ENCODE data around the gene CDKN2AIP. TPM values are rescaled to one million over a fixed set of nuclear protein-coding genes. Genes with fewer than 3 reads are reported as not detected.

Gene CDKN2AIP
- polyA plus RNA-seq, 1 of the 3 experiments (the other 2 are of a cell fraction): 8.3 TPM

DNA sequence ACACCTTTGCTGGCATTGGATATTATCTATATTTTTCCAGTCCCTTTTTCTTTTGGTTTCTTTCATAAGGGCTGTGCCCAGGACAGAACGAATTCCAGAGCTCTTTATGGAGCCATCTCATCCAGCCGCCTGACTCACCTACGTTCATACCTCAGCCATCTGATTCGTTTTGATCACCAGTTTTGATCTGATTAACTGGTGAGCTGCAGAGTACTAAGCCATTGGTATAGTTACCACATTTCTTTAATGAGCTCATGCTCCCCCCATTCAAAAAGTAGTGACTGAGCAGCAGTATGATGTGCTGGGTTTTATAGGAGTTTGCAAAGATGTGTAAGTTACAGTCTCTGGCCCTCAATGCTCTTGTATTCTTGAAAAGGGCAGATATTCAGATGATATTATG lies 43.0 kb upstream of the CDKN2AIP start:
- Histone ChIP-seq H3K4me2 (no peak overlapping the region), H3K9ac (no peak overlapping the region), H3K9me3 (no peaks in the 10 kb centered on the region), H3K4me3 (ENCODE audit: low read depth in 2 of 2, low read length in 1 of 2) (no peak overlapping the region), H3K9me2 (no peaks in the 10 kb centered on the region), H2AFZ (ENCODE audit: low read depth) (no peak overlapping the region), H3K4me1 (ENCODE audit: control insufficient read depth in 1 of 2, insufficient read depth in 2 of 2, low read depth in 1 of 2, low read length in 1 of 2) (peaks cover 5 to 13% of the 10 kb centered on the region in 2 experiments; a peak in 2 of 4 replicates), H3K27me3 (ENCODE audit: insufficient read depth) (no peaks in the 10 kb centered on the region), H4K20me1 (ENCODE audit: insufficient read depth) (no peaks in the 10 kb centered on the region), H3K27ac (ENCODE audit: low read depth in 2 of 2, low read length in 1 of 2) (no peak overlapping the region), H3K79me2 (ENCODE audit: insufficient read depth) (no peaks in the 10 kb centered on the region), H3K36me3 (replicated peaks in 1 of 2; ENCODE audit: control insufficient read depth in 1 of 2, insufficient read depth in 2 of 2, low read length in 1 of 2) (no peaks in the 10 kb centered on the region), H3F3A (replicated peaks; ENCODE audit: insufficient read depth) (no peaks in the 10 kb centered on the region)
- POLR2A ChIA-PET: no interaction called here
- CTCF ChIA-PET: interaction anchor here (1.0 kb wide), 1 partner anchor 15 kb away, joined by 4 read pairs; no protein-coding TSS in a partner anchor
- no peak for DNase-seq
- WGBS (ENCODE audit: low lambda C conversion rate): 59% methylated on average over 4 of the region's 4 CpGs
- TF ChIP-seq MXI1 (IDR thresholded peaks at IDR 0.05; ENCODE audit: low read depth, low read length) (no peak), GABPA (IDR thresholded peaks at IDR 0.05; ENCODE audit: low read depth) (no peak), SIN3A (IDR thresholded peaks at IDR 0.05; ENCODE audit: borderline replicate concordance, low read depth, low read length) (no peak), GATA2 (CRISPR knock-in tag; IDR thresholded peaks at IDR 0.05) (no peak), EP300 (IDR thresholded peaks at IDR 0.05; ENCODE audit: borderline replicate concordance in 1 of 2, low read depth in 1 of 2, low read length in 1 of 2) (no peak), TCF12 (IDR thresholded peaks at IDR 0.05) (no peak), ELF1 (IDR thresholded peaks at IDR 0.05) (no peak), YY1 (IDR thresholded peaks at IDR 0.05; ENCODE audit: low read depth) (no peak), FOSL2 (IDR thresholded peaks at IDR 0.05; ENCODE audit: borderline replicate concordance, low read depth) (no peak), FOXJ3 (CRISPR knock-in tag; IDR thresholded peaks at IDR 0.05) (no peak)
- TF ChIP-seq, protein P1, sequence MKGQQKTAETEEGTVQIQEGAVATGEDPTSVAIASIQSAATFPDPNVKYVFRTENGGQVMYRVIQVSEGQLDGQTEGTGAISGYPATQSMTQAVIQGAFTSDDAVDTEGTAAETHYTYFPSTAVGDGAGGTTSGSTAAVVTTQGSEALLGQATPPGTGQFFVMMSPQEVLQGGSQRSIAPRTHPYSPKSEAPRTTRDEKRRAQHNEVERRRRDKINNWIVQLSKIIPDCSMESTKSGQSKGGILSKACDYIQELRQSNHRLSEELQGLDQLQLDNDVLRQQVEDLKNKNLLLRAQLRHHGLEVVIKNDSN (IDR thresholded peaks at IDR 0.05; ENCODE audit: borderline replicate concordance, low read depth): no peak
- TF ChIP-seq, protein P2, sequence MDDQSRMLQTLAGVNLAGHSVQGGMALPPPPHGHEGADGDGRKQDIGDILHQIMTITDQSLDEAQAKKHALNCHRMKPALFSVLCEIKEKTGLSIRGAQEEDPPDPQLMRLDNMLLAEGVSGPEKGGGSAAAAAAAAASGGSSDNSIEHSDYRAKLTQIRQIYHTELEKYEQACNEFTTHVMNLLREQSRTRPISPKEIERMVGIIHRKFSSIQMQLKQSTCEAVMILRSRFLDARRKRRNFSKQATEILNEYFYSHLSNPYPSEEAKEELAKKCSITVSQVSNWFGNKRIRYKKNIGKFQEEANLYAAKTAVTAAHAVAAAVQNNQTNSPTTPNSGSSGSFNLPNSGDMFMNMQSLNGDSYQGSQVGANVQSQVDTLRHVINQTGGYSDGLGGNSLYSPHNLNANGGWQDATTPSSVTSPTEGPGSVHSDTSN (IDR thresholded peaks at IDR 0.05): no peak
- TF ChIP-seq, protein P3, sequence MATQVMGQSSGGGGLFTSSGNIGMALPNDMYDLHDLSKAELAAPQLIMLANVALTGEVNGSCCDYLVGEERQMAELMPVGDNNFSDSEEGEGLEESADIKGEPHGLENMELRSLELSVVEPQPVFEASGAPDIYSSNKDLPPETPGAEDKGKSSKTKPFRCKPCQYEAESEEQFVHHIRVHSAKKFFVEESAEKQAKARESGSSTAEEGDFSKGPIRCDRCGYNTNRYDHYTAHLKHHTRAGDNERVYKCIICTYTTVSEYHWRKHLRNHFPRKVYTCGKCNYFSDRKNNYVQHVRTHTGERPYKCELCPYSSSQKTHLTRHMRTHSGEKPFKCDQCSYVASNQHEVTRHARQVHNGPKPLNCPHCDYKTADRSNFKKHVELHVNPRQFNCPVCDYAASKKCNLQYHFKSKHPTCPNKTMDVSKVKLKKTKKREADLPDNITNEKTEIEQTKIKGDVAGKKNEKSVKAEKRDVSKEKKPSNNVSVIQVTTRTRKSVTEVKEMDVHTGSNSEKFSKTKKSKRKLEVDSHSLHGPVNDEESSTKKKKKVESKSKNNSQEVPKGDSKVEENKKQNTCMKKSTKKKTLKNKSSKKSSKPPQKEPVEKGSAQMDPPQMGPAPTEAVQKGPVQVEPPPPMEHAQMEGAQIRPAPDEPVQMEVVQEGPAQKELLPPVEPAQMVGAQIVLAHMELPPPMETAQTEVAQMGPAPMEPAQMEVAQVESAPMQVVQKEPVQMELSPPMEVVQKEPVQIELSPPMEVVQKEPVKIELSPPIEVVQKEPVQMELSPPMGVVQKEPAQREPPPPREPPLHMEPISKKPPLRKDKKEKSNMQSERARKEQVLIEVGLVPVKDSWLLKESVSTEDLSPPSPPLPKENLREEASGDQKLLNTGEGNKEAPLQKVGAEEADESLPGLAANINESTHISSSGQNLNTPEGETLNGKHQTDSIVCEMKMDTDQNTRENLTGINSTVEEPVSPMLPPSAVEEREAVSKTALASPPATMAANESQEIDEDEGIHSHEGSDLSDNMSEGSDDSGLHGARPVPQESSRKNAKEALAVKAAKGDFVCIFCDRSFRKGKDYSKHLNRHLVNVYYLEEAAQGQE (IDR thresholded peaks at IDR 0.05; ENCODE audit: low read depth, low read length): no peak
- TF ChIP-seq, protein P4, sequence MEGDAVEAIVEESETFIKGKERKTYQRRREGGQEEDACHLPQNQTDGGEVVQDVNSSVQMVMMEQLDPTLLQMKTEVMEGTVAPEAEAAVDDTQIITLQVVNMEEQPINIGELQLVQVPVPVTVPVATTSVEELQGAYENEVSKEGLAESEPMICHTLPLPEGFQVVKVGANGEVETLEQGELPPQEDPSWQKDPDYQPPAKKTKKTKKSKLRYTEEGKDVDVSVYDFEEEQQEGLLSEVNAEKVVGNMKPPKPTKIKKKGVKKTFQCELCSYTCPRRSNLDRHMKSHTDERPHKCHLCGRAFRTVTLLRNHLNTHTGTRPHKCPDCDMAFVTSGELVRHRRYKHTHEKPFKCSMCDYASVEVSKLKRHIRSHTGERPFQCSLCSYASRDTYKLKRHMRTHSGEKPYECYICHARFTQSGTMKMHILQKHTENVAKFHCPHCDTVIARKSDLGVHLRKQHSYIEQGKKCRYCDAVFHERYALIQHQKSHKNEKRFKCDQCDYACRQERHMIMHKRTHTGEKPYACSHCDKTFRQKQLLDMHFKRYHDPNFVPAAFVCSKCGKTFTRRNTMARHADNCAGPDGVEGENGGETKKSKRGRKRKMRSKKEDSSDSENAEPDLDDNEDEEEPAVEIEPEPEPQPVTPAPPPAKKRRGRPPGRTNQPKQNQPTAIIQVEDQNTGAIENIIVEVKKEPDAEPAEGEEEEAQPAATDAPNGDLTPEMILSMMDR (IDR thresholded peaks at IDR 0.05): no peak

Data from SK-N-SH (cell line).